Measurements from ENCODE around the gene MELK. TPM values are rescaled to one million over a fixed set of nuclear protein-coding genes. Genes with fewer than 3 reads are reported as not detected.

MELK gene
- polyA plus RNA-seq, 3 donors = 0.08 TPM; not detected in 2

DNA sequence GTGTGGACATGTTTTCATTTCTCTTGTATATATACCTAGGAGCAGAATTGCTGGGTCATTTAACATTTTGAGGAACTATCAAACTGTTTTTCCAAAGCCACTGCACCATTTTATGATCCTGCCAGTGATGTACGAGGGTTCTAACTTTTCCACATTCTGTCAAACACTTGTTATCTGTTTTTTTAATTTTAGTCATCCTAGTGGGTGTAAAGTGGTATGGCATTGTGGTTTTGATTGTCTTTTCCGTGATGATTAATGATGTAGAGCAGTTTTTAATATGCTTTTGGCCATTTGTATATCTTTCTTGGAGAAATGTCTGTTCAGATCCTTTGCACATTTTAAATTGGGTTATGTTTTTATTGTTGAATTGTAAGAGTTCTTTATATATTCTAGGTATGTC is 107.0 kb downstream of the MELK start:
- peaks cover 6% of the 10 kb centered on the region for H3K4me1 Mint-ChIP-seq
- no peak overlapping the region for H3K4me3 Mint-ChIP-seq
- no peaks in the 10 kb centered on the region for H3K4me1 ChIP-seq (ENCODE audit: control insufficient read depth in 1 of 2, insufficient read depth in 2 of 2, low read length in 2 of 2)
- no peak for DNase-seq
- H3K36me3 Mint-ChIP-seq = peaks cover 34 to 46% of the 10 kb centered on the region in 2 donors
- H3K27ac Mint-ChIP-seq = no peak overlapping the region
- H3K4me2 ChIP-seq (replicated peaks; ENCODE audit: extremely low read depth, low read length, poor library complexity, severe bottlenecking) = no peak overlapping the region
- H3K27me3 ChIP-seq (ENCODE audit: control insufficient read depth in 2 of 2, insufficient read depth in 2 of 2, low read length in 2 of 2) = no peaks in the 10 kb centered on the region
- peaks cover 15 to 36% of the 10 kb centered on the region in 2 donors for H3K36me3 ChIP-seq (replicated peaks in 1 of 2; ENCODE audit: control insufficient read depth in 1 of 2, insufficient read depth in 2 of 2, low read length in 2 of 2)
- peaks cover 0 to 15% (median 11%) of the 10 kb centered on the region in 7 donors for H3K9me3 Mint-ChIP-seq
- H3K4me3 ChIP-seq (replicated peaks in 1 of 3; ENCODE audit: low read depth in 2 of 3, low read length in 3 of 3) = no peak overlapping the region
- H2AFZ ChIP-seq (ENCODE audit: insufficient read depth, low read depth, low read length, poor library complexity, severe bottlenecking) = no peak overlapping the region
- no peaks in the 10 kb centered on the region for H3K27me3 Mint-ChIP-seq (ENCODE audit: low read depth in 3 of 3)
- TF ChIP-seq, protein P1, sequence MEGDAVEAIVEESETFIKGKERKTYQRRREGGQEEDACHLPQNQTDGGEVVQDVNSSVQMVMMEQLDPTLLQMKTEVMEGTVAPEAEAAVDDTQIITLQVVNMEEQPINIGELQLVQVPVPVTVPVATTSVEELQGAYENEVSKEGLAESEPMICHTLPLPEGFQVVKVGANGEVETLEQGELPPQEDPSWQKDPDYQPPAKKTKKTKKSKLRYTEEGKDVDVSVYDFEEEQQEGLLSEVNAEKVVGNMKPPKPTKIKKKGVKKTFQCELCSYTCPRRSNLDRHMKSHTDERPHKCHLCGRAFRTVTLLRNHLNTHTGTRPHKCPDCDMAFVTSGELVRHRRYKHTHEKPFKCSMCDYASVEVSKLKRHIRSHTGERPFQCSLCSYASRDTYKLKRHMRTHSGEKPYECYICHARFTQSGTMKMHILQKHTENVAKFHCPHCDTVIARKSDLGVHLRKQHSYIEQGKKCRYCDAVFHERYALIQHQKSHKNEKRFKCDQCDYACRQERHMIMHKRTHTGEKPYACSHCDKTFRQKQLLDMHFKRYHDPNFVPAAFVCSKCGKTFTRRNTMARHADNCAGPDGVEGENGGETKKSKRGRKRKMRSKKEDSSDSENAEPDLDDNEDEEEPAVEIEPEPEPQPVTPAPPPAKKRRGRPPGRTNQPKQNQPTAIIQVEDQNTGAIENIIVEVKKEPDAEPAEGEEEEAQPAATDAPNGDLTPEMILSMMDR (IDR thresholded peaks at IDR 0.05) = no peak
- intact Hi-C loops (cut with micrococcal nuclease) = no loop called here
- H3K79me2 ChIP-seq (ENCODE audit: insufficient read depth, low read length) = no peaks in the 10 kb centered on the region
- peaks cover 7 to 8% of the 10 kb centered on the region in 2 donors for H3K9me3 ChIP-seq (replicated peaks in 1 of 2; ENCODE audit: control insufficient read depth in 1 of 2, insufficient read depth in 1 of 2, low read length in 2 of 2)
- no peak overlapping the region for H3K27ac ChIP-seq (ENCODE audit: low read depth in 1 of 2, low read length in 2 of 2)
- WGBS (ENCODE audit: insufficient coverage) = 86% methylated on average over 1 of the region's 2 CpGs
- H3K9ac ChIP-seq (ENCODE audit: insufficient read depth, low read length, poor library complexity, severe bottlenecking) = no peak overlapping the region
- H4K20me1 ChIP-seq (ENCODE audit: insufficient read depth, low read length) = no peaks in the 10 kb centered on the region

DNA sequence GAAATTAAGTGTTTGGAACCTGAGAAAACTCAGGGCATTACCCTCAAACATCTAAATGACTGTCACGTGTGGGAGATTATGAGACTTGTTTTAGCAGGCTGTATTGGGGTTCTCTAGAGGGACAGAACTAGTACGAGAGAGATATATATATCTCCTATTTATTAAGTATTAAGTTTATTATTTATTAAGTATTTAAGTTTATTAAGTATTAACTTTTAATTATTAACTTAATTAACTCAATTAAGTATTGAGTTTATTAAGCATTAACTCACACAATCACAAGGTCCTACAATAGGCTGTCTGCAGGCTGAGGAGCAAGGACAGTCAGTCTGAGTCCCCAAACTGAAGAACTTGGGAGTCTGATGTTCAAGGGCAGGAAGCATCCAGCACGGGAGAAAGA is 113.8 kb downstream of the MELK start:
- no peak overlapping the region for H3K27ac Mint-ChIP-seq
- intact Hi-C loops (cut with micrococcal nuclease) = no loop called here

More for the DNA sequence above, 113.8 kb downstream of the MELK start:
- no peak overlapping the region for H3K27ac ChIP-seq (ENCODE audit: low read depth in 1 of 2, low read length in 2 of 2)
- no peak overlapping the region for H3K4me3 ChIP-seq (replicated peaks in 1 of 3; ENCODE audit: low read depth in 2 of 3, low read length in 3 of 3)
- H3K9me3 ChIP-seq (replicated peaks in 1 of 2; ENCODE audit: control insufficient read depth in 1 of 2, insufficient read depth in 1 of 2, low read length in 2 of 2) = peaks cover 3 to 6% of the 10 kb centered on the region in 2 donors
- H3K27me3 ChIP-seq (ENCODE audit: control insufficient read depth in 2 of 2, insufficient read depth in 2 of 2, low read length in 2 of 2) = no peaks in the 10 kb centered on the region
- no peaks in the 10 kb centered on the region for H3K79me2 ChIP-seq (ENCODE audit: insufficient read depth, low read length)
- no peak overlapping the region for H3K4me2 ChIP-seq (replicated peaks; ENCODE audit: extremely low read depth, low read length, poor library complexity, severe bottlenecking)
- H3K4me1 ChIP-seq (ENCODE audit: control insufficient read depth in 1 of 2, insufficient read depth in 2 of 2, low read length in 2 of 2) = peaks cover 0 to 4% of the 10 kb centered on the region in 2 donors
- peaks cover 0 to 7% (median 5%) of the 10 kb centered on the region in 7 donors for H3K9me3 Mint-ChIP-seq
- H3K4me3 Mint-ChIP-seq = no peak overlapping the region
- 100% methylated on average over 1 of the region's 3 CpGs for WGBS (ENCODE audit: insufficient coverage)
- no peak overlapping the region for H2AFZ ChIP-seq (ENCODE audit: insufficient read depth, low read depth, low read length, poor library complexity, severe bottlenecking)
- no peaks in the 10 kb centered on the region for H4K20me1 ChIP-seq (ENCODE audit: insufficient read depth, low read length)
- peaks cover 0 to 5% (median 1%) of the 10 kb centered on the region in 3 donors for H3K27me3 Mint-ChIP-seq (ENCODE audit: low read depth in 3 of 3)
- H3K4me1 Mint-ChIP-seq = peaks cover 13% of the 10 kb centered on the region
- peaks cover 0 to 2% of the 10 kb centered on the region in 2 donors for H3K36me3 Mint-ChIP-seq
- DNase-seq = no peak
- no peak overlapping the region for H3K9ac ChIP-seq (ENCODE audit: insufficient read depth, low read length, poor library complexity, severe bottlenecking)
- TF ChIP-seq, protein P1 (IDR thresholded peaks at IDR 0.05) = no peak
- H3K36me3 ChIP-seq (replicated peaks in 1 of 2; ENCODE audit: control insufficient read depth in 1 of 2, insufficient read depth in 2 of 2, low read length in 2 of 2) = no peaks in the 10 kb centered on the region
